ENCODE results near the gene BTBD17.
A peak's percentile ranks its signal among the peaks of the same experiment; 100 is the strongest.

The BTBD17 gene

GRCh38 chr17:74357466-74357809, 4.2 kb downstream of the BTBD17 start:
- no peak overlapping the region for H3K4me3 ChIP-seq (ENCODE audit: low read length)
- TF ChIP-seq, protein P1, sequence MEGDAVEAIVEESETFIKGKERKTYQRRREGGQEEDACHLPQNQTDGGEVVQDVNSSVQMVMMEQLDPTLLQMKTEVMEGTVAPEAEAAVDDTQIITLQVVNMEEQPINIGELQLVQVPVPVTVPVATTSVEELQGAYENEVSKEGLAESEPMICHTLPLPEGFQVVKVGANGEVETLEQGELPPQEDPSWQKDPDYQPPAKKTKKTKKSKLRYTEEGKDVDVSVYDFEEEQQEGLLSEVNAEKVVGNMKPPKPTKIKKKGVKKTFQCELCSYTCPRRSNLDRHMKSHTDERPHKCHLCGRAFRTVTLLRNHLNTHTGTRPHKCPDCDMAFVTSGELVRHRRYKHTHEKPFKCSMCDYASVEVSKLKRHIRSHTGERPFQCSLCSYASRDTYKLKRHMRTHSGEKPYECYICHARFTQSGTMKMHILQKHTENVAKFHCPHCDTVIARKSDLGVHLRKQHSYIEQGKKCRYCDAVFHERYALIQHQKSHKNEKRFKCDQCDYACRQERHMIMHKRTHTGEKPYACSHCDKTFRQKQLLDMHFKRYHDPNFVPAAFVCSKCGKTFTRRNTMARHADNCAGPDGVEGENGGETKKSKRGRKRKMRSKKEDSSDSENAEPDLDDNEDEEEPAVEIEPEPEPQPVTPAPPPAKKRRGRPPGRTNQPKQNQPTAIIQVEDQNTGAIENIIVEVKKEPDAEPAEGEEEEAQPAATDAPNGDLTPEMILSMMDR (conservative IDR thresholded peaks at IDR 0.05; ENCODE audit: low read length), result no peak
- DNase-seq (ENCODE audit: low read depth), result no peak

- DNase-seq (ENCODE audit: low read depth), result no peak
- no peak overlapping the region for H3K4me3 ChIP-seq (ENCODE audit: low read length)
Measured at GRCh38 chr17:74356646-74357465, 4.8 kb downstream of the BTBD17 start.

GRCh38 chr17:74355065-74355464, 6.6 kb downstream of the BTBD17 start:
- DNase-seq (ENCODE audit: low read depth), result no peak
- TF ChIP-seq, protein P1 (conservative IDR thresholded peaks at IDR 0.05; ENCODE audit: low read length), result no peak
- no peak overlapping the region for H3K4me3 ChIP-seq (ENCODE audit: low read length)

More at GRCh38 chr17:74356646-74357465, 4.8 kb downstream of the BTBD17 start:
- TF ChIP-seq, protein P1 (conservative IDR thresholded peaks at IDR 0.05; ENCODE audit: low read length), result no peak

GRCh38 chr17:74354561-74354960, 7.1 kb downstream of the BTBD17 start:
- H3K4me3 ChIP-seq (ENCODE audit: low read length), result no peak overlapping the region
- TF ChIP-seq, protein P1 (conservative IDR thresholded peaks at IDR 0.05; ENCODE audit: low read length), result no peak
- DNase-seq (ENCODE audit: low read depth), result no peak

- H3K4me3 ChIP-seq (ENCODE audit: low read length), result no peak overlapping the region
- TF ChIP-seq, protein P1 (conservative IDR thresholded peaks at IDR 0.05; ENCODE audit: low read length), result 0 out of 2 replicates have a peak, but pooled peaks have one; percentile 9
- DNase-seq (ENCODE audit: low read depth), result no peak
Measured at GRCh38 chr17:74354123-74354522, 7.5 kb downstream of the BTBD17 start.

DNA sequence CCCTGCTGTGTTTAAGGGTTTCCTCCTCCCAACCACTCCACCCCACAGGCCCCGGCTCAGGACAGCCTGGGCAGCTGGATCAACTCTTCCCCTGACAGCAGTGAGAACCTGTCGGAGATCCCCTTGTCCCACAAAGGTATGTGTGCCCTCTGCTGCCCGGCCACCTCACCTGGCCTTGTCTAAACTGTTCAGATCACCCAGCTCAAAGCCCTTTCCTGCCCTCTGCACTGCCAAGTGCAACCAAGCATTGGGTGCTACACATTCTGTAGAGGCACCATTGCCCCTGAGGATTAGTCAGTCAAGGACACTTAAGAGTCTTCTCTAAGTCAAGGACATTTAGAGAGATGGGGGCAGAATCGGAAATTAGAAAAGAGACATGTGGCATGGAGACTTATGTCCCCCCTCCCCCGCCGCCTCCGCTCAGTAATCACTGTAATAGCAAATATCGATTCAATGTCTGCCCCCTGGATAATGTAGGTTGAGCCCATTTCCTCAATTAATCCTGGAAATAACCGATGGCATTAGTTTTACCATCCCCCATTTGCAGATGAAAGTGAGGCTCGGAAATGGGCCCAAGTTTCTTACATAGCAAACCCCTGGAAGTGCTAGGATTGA, 8.1 kb downstream of the BTBD17 start:
- TF ChIP-seq, protein P1 (conservative IDR thresholded peaks at IDR 0.05; ENCODE audit: low read length), result no peak
- no peak for DNase-seq (ENCODE audit: low read depth)
- no peak overlapping the region for H3K4me3 ChIP-seq (ENCODE audit: low read length)

Measured in AG10803 (cell line).